ENCODE data around the gene DOK7.

The DOK7 gene

DNA sequence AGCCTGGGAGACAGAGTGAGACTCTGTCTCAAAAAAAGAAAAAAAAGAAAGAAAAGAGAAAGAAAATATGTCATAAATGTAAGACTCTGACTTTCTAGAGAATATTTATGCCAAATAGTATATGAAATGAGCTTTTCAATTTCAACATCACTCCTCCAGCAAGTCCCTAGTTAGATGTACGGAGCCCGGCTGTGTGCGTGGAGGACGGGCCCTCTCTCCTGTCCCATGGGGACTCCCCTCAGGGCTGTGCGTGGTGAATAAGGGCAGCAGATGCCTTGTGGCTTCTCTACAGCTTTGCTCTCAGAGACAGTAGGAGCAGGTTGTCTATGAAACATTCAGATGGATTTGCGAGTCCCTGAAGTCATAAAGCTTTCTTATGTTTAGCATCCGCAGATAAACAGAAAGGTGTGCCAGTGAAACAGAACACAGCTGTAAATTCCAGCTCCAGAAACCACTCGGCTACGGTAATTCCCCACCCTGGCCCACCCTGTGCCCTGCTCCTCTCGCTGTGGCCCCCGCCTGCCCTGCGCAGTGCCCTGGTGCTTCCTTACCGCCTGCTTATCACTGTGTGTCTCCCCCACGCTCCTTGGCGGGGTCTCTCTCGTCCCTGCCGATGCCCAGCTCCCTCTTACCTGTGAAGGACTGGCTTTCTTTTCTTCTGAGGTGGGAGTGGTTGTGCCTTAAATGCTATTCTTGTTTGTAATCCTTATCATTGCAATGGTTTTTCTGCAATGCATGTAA is 35.2 kb upstream of the DOK7 start:
- DNase-seq: no peak

DNA sequence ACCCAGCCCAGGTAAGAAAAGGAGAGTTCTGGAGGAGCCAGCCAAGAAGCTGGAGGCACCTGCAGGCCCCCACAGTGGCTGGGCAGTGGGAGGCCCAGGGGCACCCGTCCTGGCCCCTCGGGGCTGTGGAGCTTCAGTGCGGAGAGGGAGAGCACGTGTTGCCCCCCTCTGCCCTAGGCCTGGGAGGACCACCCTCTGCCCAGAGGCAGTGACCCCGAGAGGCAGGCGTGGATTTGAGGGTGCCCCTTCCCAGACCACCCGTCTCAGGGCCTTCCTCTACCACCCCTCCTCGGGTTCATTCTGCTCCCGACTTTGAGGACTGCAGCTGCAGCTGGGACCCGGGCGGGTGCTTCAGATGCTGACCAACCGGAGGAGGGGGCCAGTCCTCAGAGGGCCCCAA is 33.5 kb upstream of the DOK7 start:
- DNase-seq: no peak

DNA sequence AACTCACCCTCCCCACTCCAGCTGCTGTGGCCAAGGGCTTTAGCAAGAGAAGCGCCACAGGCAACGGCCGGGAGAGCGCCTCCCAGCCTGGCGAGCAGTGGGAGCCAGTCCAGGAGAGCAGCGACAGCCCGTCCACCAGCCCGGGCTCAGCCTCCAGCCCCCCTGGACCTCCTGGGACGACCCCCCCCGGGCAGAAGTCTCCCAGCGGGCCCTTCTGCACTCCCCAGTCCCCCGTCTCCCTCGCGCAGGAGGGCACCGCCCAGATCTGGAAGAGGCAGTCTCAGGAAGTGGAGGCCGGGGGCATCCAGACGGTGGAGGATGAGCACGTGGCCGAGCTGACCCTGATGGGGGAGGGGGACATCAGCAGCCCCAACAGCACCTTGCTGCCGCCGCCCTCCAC is 32.6 kb upstream of the DOK7 start:
- DNase-seq: no peak

DNA sequence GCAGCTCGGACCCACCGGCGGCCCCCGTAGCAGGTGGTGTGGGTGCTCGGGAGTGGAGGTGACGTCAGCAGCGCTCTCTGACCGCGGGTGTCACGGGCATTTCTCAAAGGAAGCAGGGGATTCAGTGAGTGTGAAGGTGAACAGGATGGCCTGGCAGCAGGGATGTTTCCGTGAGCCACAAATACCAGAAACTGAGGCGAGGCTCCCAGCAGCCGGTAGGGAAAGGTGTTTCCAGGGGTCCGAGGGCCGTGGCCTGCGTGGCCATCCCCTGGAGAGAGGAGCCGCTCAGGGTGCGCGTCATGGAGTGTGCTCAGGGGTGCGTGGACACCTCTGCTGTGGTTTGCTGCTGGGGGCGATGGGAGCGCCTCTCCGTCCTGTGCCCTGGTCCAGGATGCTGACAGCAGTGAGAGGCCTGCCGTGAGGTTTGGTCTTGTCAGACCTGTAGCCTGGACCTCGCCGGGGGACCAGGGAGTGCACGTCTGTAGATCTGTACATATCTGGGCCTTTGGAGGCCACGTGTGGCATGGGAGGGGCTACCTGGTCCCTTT is 31.6 kb upstream of the DOK7 start:
- DNase-seq: no peak

DNA sequence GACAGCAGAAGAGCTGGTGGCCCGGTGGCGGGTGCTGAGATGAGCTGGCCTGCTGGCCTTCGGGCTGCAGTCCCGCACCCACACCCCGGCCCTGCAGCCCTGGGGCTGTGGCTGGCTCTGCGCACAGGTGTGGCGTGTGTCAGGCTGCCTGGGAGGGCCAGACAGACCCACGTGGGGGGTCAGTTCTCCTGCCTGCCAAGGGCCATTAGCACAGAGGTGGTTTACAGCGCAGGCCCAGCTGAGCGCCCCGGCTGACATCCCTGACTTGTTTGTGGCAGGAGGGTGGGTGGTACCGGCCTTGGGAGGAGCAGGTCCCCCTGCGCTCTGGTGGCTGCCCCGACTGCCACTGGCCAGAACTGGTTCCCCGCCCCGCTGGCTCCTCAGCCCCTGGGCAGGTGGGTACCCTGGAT is 30.7 kb upstream of the DOK7 start:
- DNase-seq: no peak

DNA sequence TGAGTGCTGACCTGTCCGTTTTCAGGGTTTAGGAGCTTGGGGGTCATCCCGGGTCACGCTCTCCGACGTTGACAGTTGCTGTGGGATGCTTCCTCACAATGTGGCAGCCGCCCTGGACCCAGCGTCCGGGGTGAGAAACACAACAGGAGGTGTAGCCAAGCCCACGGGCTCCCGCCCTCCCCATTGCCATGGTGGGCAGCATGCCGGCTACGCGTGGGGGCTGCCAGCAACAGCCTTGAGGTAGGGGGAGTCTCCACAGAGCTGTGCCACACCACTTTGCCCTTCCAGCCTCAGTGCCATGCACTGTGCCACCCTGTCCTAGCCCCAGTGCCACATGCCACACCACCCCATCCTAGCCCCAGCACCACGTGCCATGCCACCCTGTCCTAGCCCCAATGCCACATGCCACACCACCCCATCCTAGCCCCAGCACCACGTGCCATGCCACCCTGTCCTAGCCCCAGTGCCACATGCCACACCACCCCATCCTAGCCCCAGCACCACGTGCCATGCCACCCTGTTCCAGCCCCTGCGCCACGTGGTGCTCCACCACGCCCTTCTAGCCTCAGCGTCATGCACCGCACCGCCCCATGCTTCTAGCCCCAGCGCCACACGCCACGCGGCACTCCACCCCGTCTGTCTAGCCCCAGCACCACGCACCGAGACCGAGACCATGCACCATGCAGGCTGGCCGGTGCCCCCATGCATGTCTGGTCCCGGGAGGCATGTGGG is 29.8 kb upstream of the DOK7 start:
- DNase-seq: no peak

DNA sequence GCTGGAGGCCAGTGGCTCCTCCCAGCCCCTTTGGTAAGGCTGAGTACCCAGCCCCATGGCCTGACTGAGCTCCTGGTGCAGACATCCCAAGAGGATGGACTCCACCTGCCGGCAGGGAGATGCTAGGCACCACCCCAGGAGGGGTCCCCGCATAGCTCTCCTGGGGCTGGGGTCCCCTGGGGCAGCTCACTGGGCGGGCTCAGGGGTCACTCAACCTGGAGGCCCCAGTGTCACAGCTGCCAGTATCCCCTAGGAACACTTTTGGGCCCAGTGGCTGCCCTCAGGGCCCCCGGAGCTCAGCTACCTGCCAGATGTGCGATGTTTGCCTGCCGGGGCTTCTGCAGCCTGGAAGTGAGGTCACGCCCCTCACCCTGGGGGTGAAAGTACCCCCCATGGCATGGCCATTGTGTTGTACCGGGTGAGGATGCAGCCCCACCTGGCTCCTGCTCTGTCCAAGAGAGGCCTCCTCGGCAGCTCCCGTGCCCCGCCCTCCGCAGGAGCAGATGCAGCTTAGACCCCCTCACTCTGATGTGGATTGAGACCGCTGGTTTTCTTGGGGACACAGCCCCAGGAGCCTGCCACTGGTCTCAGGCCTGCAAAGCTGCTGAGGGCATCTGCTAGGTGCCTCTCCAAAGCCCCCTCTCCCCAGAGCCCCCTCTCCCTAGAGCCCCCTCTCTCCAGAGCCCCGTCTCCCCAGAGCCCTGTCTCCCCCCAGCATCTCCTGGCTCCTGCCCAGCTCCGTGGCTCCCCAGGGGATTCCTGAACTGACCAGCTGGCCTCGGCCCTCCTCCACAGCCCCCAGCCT is 28.0 kb upstream of the DOK7 start:
- DNase-seq: no peak

DNA sequence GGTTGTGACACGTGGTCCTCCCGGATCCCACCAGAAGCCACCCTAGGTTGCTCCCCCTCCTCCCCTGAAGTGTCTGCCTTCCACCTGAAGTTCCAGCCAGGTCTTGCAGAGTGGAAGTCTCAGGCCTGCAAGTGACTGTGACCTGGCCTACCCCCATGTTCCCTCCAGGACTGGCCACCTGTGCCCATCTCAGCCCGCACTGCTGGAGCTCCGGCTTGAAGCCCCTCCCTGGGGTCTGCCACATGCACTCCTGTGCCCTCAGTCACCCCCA is 27.5 kb upstream of the DOK7 start:
- no peak for DNase-seq

DNA sequence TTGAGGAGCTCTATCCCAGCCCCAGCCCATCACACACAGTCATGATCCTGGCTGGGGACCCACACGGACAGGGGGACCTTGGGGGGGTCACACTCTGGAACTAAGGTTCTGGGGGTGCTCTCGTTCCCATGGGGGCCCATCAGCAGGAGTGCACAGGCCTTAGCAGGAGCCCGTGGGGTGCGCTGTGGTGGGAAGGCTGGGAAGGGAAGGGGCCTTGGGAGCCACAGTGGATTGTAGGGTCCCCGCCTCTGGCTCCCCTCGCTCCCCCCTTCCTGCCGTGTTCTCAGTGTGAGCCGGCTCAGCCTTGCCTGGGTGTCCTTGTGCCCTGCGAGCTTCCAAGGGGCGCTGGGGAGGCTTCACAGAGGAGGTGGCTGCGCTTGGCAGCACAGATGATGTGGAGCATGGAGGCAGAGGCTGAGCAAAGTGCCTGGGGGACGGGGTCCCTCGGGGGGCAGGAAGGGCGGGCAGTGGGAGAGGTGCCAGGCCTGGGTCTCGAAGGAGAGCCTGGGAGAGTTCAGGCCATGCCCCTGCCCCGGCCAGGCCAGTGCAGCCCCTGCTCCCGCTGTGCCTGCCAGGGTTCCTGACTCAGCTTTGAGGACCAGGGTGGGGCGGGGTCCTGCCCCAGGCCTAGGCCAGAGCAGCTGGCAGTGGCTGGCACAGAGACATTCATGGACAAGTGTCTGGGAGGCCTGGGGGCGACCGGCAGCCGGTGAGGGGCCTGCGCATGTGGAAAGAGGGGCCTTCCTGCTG is 26.9 kb upstream of the DOK7 start:
- no peak for DNase-seq

DNA sequence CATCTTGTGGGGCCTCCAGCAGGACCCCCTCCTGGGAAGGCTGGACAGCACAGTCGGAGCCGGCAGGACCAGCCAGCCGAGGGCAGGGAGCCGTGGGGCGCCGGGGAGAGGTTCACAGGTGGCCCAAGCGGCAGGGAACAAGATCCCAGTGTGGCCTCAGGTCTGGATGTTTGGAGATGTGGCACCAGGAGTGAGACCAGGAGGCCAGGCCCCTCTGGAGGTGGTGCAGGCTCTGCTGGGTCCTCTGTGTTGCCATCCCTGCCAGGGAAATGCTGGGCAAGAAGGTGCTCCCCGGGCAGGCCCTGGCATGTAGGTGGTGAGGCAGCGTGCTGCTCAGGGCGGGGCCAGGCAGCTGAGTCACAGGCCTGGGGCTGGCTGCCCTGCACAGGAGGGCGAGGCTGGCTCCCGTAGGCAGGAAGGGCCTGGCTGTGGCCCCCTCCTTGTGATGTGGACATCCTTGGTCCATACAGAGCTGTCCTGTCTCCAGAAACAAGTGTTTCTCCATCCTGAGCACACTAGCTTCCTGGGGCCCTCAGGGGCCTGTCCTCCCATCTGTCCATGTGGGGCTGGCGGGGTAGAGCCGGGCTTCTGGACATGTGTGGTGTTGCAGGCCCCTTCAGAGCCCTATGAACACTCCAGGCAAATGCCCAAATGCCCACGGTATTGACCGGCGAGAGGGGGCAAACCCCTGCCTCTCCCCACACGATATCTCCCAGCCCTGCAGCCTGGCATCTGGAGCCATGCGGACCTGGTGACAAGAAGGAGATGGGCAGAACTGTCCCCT is 26.1 kb upstream of the DOK7 start:
- DNase-seq: no peak

DNA sequence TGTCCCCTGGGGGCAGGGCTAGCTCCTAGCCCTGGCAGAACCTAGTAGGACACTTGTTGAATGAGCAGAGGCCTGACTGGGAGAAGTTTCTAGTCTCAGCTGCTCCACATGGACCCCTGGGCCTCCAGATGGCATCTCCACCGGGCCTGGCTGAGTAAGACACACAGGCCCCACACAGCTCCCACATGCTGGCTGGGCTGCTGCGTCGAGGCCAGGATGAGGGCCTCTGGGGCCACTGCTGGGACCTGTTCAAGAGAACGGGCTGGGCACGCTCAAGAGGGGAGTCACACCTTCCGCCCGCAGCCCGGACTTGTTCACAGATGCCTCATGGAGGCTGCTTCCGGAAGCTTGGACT is 25.5 kb upstream of the DOK7 start:
- DNase-seq: no peak

DNA sequence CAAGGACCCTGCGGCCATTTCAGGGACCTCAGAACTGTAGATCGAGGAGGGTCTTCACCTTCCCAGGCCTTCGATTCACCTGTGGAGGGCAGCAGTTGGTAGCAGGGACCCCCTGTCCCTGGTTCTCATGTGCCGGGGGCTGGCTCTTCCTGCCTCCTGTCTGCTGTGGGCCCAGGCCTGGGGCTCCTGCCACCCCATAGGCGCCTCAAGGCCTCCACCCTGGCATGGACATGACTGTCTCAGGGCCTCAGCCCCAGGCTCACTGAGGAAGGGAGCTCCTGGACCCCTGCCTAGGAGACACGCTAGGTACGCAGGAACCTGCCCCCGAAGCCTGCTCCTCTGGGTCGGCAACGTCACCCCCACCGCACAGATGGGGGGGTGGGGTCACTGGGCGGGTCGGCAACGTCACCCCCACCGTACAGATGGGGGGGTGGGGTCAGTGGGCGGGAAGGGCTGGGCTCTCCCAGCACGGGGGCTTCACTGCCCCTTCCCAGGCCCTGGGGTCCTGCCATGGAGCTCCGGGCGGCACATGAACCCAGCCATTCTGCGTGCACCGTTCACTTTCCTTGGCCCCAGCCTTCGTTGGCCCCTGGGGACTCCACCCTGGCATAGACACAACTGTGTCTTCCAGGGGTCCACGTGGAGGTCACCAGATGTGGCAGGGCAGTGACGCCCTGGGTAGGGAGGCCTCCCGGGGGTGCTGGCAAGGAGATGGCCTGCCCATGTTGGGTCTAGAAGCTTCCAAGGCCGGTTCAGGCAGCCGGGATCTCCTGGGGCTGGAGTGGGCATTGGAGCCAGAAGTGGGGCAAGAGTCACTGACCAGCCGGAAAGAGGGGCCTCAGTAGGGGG is 24.9 kb upstream of the DOK7 start:
- no peak for DNase-seq

DNA sequence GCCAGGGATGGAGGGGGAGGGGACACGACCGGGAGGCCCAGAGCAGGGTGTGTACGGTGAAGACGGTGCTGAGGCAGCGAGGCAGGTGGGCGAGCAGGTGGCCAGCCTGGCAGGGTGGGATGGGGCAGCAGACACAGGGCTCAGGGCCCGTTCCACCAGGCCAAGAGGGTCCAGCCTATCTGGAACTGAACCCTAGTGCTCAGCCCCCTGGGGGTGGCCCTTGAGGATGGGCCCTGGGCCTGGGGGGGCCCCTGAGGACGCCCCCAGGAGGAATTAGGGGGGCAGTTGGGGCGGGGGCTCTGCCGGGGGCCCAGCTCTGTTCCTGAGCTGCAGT is 24.3 kb upstream of the DOK7 start:
- no peak for DNase-seq

DNA sequence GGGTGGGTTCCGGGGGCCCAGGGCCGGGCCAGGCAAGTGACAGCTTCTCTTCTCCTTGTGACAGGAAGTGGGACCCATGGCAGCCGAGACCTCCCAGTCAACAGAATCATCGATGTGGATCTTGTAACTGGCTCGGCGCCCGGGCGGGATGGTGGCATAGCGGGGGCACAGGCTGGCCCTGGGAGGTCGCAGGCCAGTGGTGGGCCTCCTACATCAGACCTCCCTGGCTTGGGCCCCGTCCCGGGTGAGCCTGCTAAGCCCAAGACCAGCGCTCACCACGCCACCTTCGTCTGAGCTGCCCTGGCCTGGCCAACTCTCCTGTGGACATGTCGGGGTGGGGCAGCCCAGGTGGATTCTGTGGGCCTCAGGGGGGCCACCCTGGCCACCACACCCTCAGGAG is 23.7 kb upstream of the DOK7 start:
- no peak for DNase-seq

DNA sequence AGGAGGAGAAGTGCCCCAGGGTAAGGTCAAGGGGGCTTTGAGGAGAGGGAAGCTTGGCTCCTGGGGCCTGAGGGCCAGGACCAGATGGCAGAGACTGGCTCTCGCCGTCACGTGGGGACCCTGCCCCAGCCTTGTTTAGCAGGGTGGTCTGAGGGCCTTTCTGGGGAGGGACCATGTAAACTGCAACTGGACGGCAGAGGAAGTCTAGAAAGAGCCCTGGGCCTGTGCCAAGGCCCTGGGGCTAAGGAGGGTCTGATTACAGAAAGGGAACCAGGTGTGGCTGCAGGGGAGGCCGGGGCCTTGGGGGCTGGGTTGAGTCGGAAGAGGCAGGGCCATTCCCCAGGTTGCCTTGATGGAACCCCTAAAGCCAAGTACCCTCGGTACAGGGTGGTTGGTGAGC is 23.1 kb upstream of the DOK7 start:
- no peak for DNase-seq

DNA sequence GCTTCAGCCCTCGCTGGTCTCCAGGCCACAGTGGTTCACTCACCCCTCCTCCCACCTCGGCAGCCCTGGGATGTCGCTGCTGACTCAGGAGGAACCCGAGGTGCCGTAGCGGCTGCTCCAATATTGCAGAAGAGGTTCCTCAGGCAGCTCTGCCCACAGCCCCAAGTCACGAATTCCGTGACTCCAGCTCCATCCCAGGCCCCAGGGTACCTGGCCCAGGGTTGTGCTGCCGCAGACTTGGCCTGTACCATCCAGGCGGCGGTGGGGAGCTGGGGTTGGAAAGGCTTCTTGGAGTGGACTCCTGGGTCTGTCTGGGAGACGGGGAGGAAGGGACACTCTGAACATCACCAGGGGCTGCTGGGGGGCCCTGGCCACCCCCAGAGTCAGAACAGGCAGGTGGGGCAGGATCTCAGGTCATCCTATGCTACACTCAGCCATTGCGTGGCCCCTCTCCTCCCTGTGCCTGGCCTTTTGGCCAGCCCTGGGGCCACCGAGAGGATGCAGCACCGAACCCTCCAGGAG is 22.1 kb upstream of the DOK7 start:
- DNase-seq: no peak

DNA sequence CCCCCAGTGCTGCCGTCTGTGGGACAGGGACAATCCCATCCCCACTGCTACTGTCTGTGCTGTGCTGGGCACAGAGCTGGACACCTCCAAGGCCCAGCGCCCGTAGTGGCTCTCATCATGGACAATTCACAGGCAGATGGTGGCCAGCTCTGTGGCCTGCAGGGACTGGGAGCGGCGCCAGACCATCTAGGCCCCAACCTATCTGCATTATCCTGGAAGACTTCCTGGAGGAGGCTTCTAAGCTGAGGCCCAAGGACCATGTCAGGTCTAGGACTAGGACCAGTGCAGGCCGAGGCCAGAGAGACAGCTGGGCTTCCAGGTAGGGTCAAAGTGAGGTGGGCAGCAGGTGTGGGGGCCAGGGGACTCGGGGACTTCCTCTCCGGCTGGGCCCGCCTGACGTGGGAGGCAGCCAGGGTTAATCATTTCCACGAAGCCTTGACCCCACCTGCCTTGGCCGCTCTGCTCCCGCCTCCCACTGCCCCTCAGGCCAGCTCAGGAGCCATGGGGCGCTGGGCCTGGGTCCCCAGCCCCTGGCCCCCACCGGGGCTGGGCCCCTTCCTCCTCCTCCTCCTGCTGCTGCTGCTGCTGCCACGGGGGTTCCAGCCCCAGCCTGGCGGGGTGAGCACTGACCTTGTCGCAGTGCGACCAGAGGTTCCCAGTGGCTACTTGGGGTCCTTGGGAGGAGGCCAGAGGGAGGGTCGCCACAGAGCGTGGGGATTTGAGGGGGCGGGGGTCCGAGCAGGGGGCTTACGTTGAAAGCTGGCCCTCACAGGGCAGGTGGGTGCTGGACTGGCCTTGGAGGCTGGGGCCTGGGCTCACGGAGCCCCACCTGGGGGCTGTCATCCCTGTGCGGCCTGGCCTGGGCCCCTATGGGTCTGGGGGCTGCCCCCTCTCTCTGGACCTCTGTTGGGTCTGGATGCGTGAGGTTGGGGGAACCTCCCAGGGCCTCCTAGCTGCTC is 21.3 kb upstream of the DOK7 start, which contains the start of gene HGFAC:
Gene HGFAC (plus strand): TSS at position 468 of the 959 bp plus-strand sequence. CDS start 34 bp downstream, at position 502.
- no peak for DNase-seq

DNA sequence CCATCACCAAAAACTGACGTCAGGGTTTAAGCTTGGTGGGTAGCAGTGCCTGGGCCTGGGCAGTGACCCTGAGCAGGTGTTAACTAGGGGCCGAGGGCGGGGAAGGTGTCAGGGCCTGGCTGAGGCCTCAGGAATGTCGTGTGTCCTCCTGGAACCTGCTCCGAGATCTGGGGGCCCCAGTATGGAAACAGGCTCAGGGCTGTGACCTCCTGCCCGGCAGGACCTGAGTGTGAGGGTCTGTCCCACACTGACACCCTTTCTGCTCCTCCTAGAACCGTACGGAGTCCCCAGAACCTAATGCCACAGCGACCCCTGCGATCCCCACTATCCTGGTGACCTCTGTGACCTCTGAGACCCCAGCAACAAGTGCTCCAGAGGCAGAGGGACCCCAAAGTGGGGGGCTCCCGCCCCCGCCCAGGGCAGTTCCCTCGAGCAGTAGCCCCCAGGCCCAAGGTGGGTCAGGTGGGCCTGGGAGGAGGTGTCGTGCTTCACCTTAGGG is 20.6 kb upstream of the DOK7 start:
- DNase-seq: no peak

DNA sequence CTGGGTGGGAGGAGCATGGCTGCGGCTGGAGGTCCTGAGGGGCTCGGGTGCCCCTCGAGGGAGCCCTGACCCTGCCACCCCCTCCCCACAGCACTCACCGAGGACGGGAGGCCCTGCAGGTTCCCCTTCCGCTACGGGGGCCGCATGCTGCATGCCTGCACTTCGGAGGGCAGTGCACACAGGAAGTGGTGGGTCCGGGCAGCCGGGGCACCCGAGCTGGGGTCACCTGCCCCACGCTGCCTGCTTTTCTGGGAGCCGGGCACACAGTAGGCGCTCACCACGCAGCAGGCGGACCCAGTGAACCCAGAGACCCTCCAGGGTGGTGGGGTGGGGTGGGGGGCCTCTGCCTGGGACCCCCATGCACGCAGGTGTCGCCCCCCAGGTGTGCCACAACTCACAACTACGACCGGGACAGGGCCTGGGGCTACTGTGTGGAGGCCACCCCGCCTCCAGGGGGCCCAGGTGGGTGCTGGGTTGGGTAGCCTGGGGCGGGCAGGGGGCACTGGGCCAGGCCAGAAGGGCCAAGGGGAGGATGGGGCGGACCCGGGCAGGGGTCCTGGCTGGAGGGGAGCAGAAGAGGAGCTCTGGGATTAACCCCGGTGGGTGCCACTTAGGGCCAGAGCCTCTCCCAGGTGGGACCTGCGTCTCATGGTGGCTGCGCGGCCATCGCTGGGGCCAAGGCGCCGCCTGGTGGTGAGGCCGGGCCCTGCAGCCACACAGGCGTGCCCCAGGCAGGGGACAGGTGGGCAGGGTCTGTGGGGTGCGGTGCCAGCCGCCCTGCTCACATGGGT is 20.0 kb upstream of the DOK7 start:
- DNase-seq: no peak

Measured in NCI-H2227 treated with DMSO at 0.1 percent for 48 hours (cell line).